Astrocyte (in vitro differentiated cells and primary cell): ENCODE results near the gene STIM1. TPM values are rescaled to one million over a fixed set of nuclear protein-coding genes. Genes with fewer than 3 reads are reported as not detected.
A peak's percentile ranks its signal among the peaks of the same experiment; 100 is the strongest.

Experiments
- DNase-seq: peaks from one replicate; pipeline ENCODE4 v3.0.0-alpha.2; 2010; ENCODE audit warnings: low read depth
- FAIRE-seq: peaks from 2 replicates; lab custom pipeline; 2011; peaks lifted over from hg19 to GRCh38; lab: Jason Lieb, UNC
- H2AFZ ChIP-seq: 2 replicates; pipeline ENCODE4 v1.6.0; 2012; ENCODE audit warnings: low read depth, low read length, inconsistent platforms
- H3K27ac ChIP-seq: 2 replicates; pipeline ENCODE4 v1.5.1; 2011; ENCODE audit warnings: low read depth, low read length, inconsistent platforms
- H3K27me3 ChIP-seq: 2 replicates; pipeline ENCODE4 v1.6.0; 2011; ENCODE audit warnings: low read length, inconsistent platforms; ENCODE audit not compliant: insufficient read depth
- H3K36me3 ChIP-seq: 2 replicates; pipeline ENCODE4 v1.5.1; 2011; ENCODE audit warnings: low read length, inconsistent platforms; ENCODE audit not compliant: insufficient read depth
- H3K4me1 ChIP-seq: 2 replicates; pipeline ENCODE4 v1.5.1; 2011; ENCODE audit warnings: low read length, inconsistent platforms; ENCODE audit not compliant: insufficient read depth
- H3K4me2 ChIP-seq: 2 replicates; pipeline ENCODE4 v1.6.0; 2012; ENCODE audit warnings: low read length, inconsistent platforms
- H3K4me3 ChIP-seq: 2 replicates; pipeline ENCODE4 v1.5.1; 2011; ENCODE audit warnings: low read depth, mild to moderate bottlenecking, low read length, inconsistent platforms; ENCODE audit not compliant: insufficient read depth
- H3K79me2 ChIP-seq: 2 replicates; pipeline ENCODE4 v1.6.0; 2012; ENCODE audit warnings: mild to moderate bottlenecking, low read length, inconsistent platforms; ENCODE audit not compliant: insufficient read depth
- H3K9ac ChIP-seq: 2 replicates; pipeline ENCODE4 v1.6.0; 2012; ENCODE audit warnings: mild to moderate bottlenecking, low read length, inconsistent platforms
- H3K9me3 ChIP-seq: 2 replicates; pipeline ENCODE4 v1.5.1; 2012; ENCODE audit warnings: low read depth, mild to moderate bottlenecking, low read length, inconsistent platforms; ENCODE audit not compliant: insufficient read depth
- H4K20me1 ChIP-seq: 2 replicates; pipeline ENCODE4 v1.6.0; 2012; ENCODE audit warnings: low read length, inconsistent platforms; ENCODE audit not compliant: insufficient read depth
- H3K27ac Mint-ChIP-seq: one replicate; pipeline ENCODE4 v1.8.0; 2021; ENCODE audit warnings: mild to moderate bottlenecking, mixed read lengths; ENCODE audit not compliant: unreplicated experiment
- H3K27me3 Mint-ChIP-seq: one replicate; pipeline ENCODE4 v1.8.0; 2021; ENCODE audit warnings: low read depth, mixed read lengths; ENCODE audit not compliant: unreplicated experiment
- H3K36me3 Mint-ChIP-seq: one replicate; pipeline ENCODE4 v1.8.0; 2021; ENCODE audit warnings: low read depth, mixed read lengths; ENCODE audit not compliant: unreplicated experiment
- H3K4me1 Mint-ChIP-seq: one replicate; pipeline ENCODE4 v1.8.0; 2021; ENCODE audit warnings: low read depth, mixed read lengths; ENCODE audit not compliant: unreplicated experiment
- H3K4me3 Mint-ChIP-seq: one replicate; pipeline ENCODE4 v1.8.0; 2021; ENCODE audit warnings: mild to moderate bottlenecking, moderate library complexity, mixed read lengths; ENCODE audit not compliant: unreplicated experiment
- H3K9me3 Mint-ChIP-seq: one replicate; pipeline ENCODE4 v1.8.0; 2021; ENCODE audit warnings: mild to moderate bottlenecking, mixed read lengths; ENCODE audit not compliant: unreplicated experiment
- CTCF ChIP-seq: IDR thresholded peaks from 2 replicates; pipeline ENCODE4 v1.5.1; 2011; ENCODE audit warnings: low read depth, mild to moderate bottlenecking, inconsistent platforms, low read length, moderate library complexity; ENCODE audit not compliant: insufficient read depth
- EZH2 ChIP-seq: IDR thresholded peaks from 2 replicates; pipeline ENCODE4 v1.6.1; 2012; ENCODE audit warnings: mild to moderate bottlenecking, low read length, inconsistent platforms; ENCODE audit not compliant: insufficient read depth
- total RNA-seq: library from RNA; stranded (reverse); gene quantifications from 2 replicates; pipeline ENCODE4 v1.2.1, GENCODE V29; 2021

Gene STIM1
- total RNA-seq, 1 donor from 2014 or later, result 42.9 TPM

GRCh38 chr11:4017129-4017528, 161.7 kb downstream of the STIM1 start:
- no peaks in the 10 kb centered on the region for H3K36me3 Mint-ChIP-seq
- no peak overlapping the region for H3K4me3 ChIP-seq
- H3K9me3 ChIP-seq, result no peaks in the 10 kb centered on the region
- H3K9me3 Mint-ChIP-seq, result peaks cover 7% of the 10 kb centered on the region
- no peaks in the 10 kb centered on the region for H3K79me2 ChIP-seq
- H3K27ac Mint-ChIP-seq, result no peak overlapping the region
- H3K27me3 ChIP-seq, result no peaks in the 10 kb centered on the region
- TF ChIP-seq CTCF (no peak), EZH2 (no peak)
- H2AFZ ChIP-seq, result no peak overlapping the region
- no peak overlapping the region for H3K9ac ChIP-seq
- H3K4me1 ChIP-seq, result no peaks in the 10 kb centered on the region
- H3K36me3 ChIP-seq, result no peaks in the 10 kb centered on the region
- H3K27ac ChIP-seq, result no peak overlapping the region
- DNase-seq (no peak), FAIRE-seq (no peak)
- H3K4me3 Mint-ChIP-seq, result no peak overlapping the region
- H3K4me2 ChIP-seq, result no peak overlapping the region
- H3K4me1 Mint-ChIP-seq, result peaks cover 2% of the 10 kb centered on the region
- no peaks in the 10 kb centered on the region for H3K27me3 Mint-ChIP-seq
- H4K20me1 ChIP-seq, result no peaks in the 10 kb centered on the region

DNA sequence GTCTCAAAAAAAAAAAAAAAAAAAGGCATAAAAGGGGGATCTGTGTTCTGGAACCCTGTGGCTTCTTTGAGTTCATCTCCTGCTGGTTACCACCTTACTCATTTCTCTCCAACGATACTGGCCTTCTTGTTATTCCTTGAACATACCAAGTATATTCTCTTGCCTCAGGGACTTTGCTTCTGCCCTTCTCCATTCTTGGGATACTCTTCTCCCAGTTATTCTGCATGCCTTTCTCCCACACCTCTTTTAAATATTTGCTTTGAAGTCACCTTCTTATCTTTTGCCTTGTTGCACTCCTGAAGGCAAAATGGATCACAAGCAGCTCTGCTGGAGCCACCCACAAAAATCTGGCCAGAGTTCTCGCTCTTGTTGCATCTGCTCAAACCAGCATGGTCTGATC, 163.2 kb downstream of the STIM1 start:
- H3K27ac Mint-ChIP-seq, result no peak overlapping the region

More for the DNA sequence above, 163.2 kb downstream of the STIM1 start:
- Histone ChIP-seq H3K4me3 (no peak overlapping the region), H4K20me1 (no peaks in the 10 kb centered on the region), H2AFZ (no peak overlapping the region), H3K27ac (no peak overlapping the region), H3K79me2 (no peaks in the 10 kb centered on the region), H3K36me3 (no peaks in the 10 kb centered on the region), H3K9me3 (no peaks in the 10 kb centered on the region), H3K4me1 (no peaks in the 10 kb centered on the region), H3K27me3 (no peaks in the 10 kb centered on the region), H3K4me2 (no peak overlapping the region), H3K9ac (no peak overlapping the region)
- Mint-ChIP-seq H3K4me3 (no peak overlapping the region), H3K4me1 (peaks cover 2% of the 10 kb centered on the region), H3K36me3 (no peaks in the 10 kb centered on the region), H3K9me3 (peaks cover 8% of the 10 kb centered on the region), H3K27me3 (no peaks in the 10 kb centered on the region)
- no peak for FAIRE-seq
- peak; percentile 12 for DNase-seq
- TF ChIP-seq EZH2, result no peak
- no peak for TF ChIP-seq CTCF
